Trophoblast cell (in vitro differentiated cells and primary cell): ENCODE data around the gene MEX3A.

Source experiments
- DNase-seq, 2 donors: peaks; one replicate each; pipeline ENCODE4 v3.0.0-alpha.2; 2016
- H2AFZ ChIP-seq: 2 replicates; pipeline ENCODE4 v1.6.1; 2013; ENCODE audit warnings: low read length, moderate library complexity, mild to moderate bottlenecking; ENCODE audit not compliant: insufficient read depth, poor library complexity
- H2AK5ac ChIP-seq: 2 replicates; pipeline ENCODE4 v1.6.1; 2013; ENCODE audit warnings: mild to moderate bottlenecking, low read length
- H2BK120ac ChIP-seq: 2 replicates; pipeline ENCODE4 v1.6.1; 2013; ENCODE audit warnings: low read length, mild to moderate bottlenecking, moderate library complexity; ENCODE audit not compliant: insufficient read depth, poor library complexity
- H2BK12ac ChIP-seq: 2 replicates; pipeline ENCODE4 v1.6.1; 2013; ENCODE audit warnings: mild to moderate bottlenecking, low read length, moderate library complexity
- H2BK5ac ChIP-seq: 2 replicates; pipeline ENCODE4 v1.6.1; 2013; ENCODE audit warnings: low read length, low read depth, moderate library complexity, mild to moderate bottlenecking; ENCODE audit not compliant: poor library complexity
- H3K14ac ChIP-seq: 2 replicates; pipeline ENCODE4 v1.6.1; 2013; ENCODE audit warnings: mild to moderate bottlenecking, low read length
- H3K18ac ChIP-seq: 2 replicates; pipeline ENCODE4 v1.6.1; 2013; ENCODE audit warnings: mild to moderate bottlenecking, low read length
- H3K23ac ChIP-seq: 2 replicates; pipeline ENCODE4 v1.6.1; 2013; ENCODE audit warnings: low read length
- H3K27ac ChIP-seq: 2 replicates; pipeline ENCODE4 v1.5.1; 2013; ENCODE audit warnings: low read depth, mild to moderate bottlenecking, inconsistent platforms, low read length, moderate library complexity
- H3K27me3 ChIP-seq: 2 replicates; pipeline ENCODE4 v1.6.1; 2013; ENCODE audit warnings: inconsistent platforms, mild to moderate bottlenecking, low read length, moderate library complexity; ENCODE audit not compliant: insufficient read depth
- H3K36me3 ChIP-seq, 2 experiments: 1 replicate in 1 of 2; 2 replicates in 1 of 2; pipeline ENCODE4 v1.6.1; 2013; ENCODE audit warnings: low read length in 2 of 2, mild to moderate bottlenecking in 2 of 2, moderate library complexity in 1 of 2; ENCODE audit not compliant: insufficient read depth in 2 of 2, control insufficient read depth in 1 of 2
- H3K4ac ChIP-seq: 2 replicates; pipeline ENCODE4 v1.6.1; 2013; ENCODE audit warnings: low read depth, mild to moderate bottlenecking, low read length, moderate library complexity
- H3K4me1 ChIP-seq, 2 experiments: 1 replicate in 1 of 2; 2 replicates in 1 of 2; pipeline ENCODE4 v1.6.1; 2013; ENCODE audit warnings: low read length in 2 of 2, mild to moderate bottlenecking in 2 of 2, moderate library complexity in 1 of 2; ENCODE audit not compliant: insufficient read depth in 2 of 2, control insufficient read depth in 1 of 2
- H3K4me2 ChIP-seq: 2 replicates; pipeline ENCODE4 v1.6.1; 2013; ENCODE audit warnings: inconsistent platforms, mild to moderate bottlenecking, low read length, moderate library complexity
- H3K4me3 ChIP-seq: 2 replicates; pipeline ENCODE4 v1.5.1; 2013; ENCODE audit warnings: mild to moderate bottlenecking, low read depth, low read length, inconsistent platforms
- H3K79me1 ChIP-seq: one replicate; pipeline ENCODE4 v1.6.1; 2013; ENCODE audit warnings: low read length
- H3K79me2 ChIP-seq: 2 replicates; pipeline ENCODE4 v1.6.1; 2013; ENCODE audit warnings: low read length, mild to moderate bottlenecking; ENCODE audit not compliant: control insufficient read depth, insufficient read depth, poor library complexity
- H3K9ac ChIP-seq: 2 replicates; pipeline ENCODE4 v1.6.1; 2013; ENCODE audit warnings: mild to moderate bottlenecking, low read length
- H3K9me3 ChIP-seq: 2 replicates; pipeline ENCODE4 v1.6.1; 2013; ENCODE audit warnings: low read depth, mild to moderate bottlenecking, control low read depth, inconsistent platforms, low read length; ENCODE audit not compliant: insufficient read depth
- H4K12ac ChIP-seq: 2 replicates; pipeline ENCODE4 v1.6.1; 2013; ENCODE audit warnings: low read depth, mild to moderate bottlenecking, low read length, moderate library complexity
- H4K8ac ChIP-seq: 2 replicates; pipeline ENCODE4 v1.6.1; 2013; ENCODE audit warnings: low read depth, mild to moderate bottlenecking, low read length, moderate library complexity
- H4K91ac ChIP-seq: one replicate; pipeline ENCODE4 v1.6.1; 2013; ENCODE audit warnings: low read depth, mild to moderate bottlenecking, low read length, moderate library complexity
- WGBS: extraction: QIAGEN DNeasy Blood & Tissue Kit; methylation state at CpG from one replicate; pipeline ENCODE4 v1.1.7; 2013; ENCODE audit warnings: missing lambda C conversion rate; ENCODE audit not compliant: insufficient read length, insufficient coverage; ENCODE audit errors: extremely low coverage; 5-methylcytosine and 5-hydroxymethylcytosine counted together

Gene MEX3A

DNA sequence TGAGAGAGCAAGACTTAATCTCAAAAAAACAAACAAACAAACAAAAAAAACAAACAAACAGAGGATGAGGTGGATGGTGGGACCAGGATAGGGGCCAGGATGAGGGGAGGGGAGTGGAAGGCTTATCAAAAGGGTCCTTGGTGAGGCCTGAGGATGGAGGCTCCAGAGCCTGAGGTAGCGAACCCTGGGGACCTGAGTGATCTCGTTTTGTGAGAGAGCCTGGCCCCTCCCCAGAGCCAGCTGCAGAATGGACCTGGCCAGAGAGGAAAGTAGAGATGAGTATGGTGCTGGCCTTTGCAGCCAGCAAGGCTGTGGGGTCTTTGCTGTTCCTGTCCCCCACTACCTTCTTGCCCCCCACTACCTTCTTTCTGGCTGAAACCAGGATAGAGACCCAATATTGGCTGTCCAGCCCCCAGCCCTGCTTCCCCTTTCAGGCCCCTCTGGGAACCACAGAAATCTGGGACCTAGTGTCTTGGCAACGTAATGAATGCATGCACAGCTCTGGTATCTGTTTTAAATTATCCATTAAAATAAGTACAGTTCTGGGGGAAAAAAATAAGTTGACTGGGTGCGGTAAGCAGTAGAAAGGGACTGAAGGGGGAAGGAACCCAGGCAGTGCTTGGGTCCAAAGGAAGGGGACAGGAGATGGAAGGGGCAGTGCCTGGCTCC lies 31.2 kb upstream of the MEX3A start:
- Histone ChIP-seq H3K4me1 (peaks cover 16 to 24% of the 10 kb centered on the region in 2 experiments), H3K79me2 (peaks cover 26% of the 10 kb centered on the region), H2BK12ac (peak overlapping the region; percentile 3), H4K8ac (no peak overlapping the region), H3K4me2 (no peak overlapping the region), H3K23ac (no peak overlapping the region), H3K27me3 (no peaks in the 10 kb centered on the region), H2BK120ac (peak overlapping the region; percentile 88), H2AK5ac (no peak overlapping the region), H4K12ac (no peak overlapping the region), H4K91ac (peak overlapping the region; percentile 59), H3K9me3 (no peaks in the 10 kb centered on the region), H3K4ac (no peak overlapping the region), H3K4me3 (no peak overlapping the region), H2AFZ (no peak overlapping the region), H3K79me1 (peaks cover 26% of the 10 kb centered on the region), H2BK5ac (no peak overlapping the region), H3K9ac (no peak overlapping the region), H3K18ac (no peak overlapping the region), H3K14ac (no peak overlapping the region), H3K27ac (peak overlapping the region; percentile 33), H3K36me3 (no peaks in the 10 kb centered on the region)
- no peak for DNase-seq
- WGBS: no CpG with 5 or more reads among the region's 4 CpGs

- Histone ChIP-seq H3K4me1 (peaks cover 16 to 25% of the 10 kb centered on the region in 2 experiments), H3K79me1 (peaks cover 22% of the 10 kb centered on the region), H4K12ac (no peak overlapping the region), H2AFZ (no peak overlapping the region), H2BK12ac (peak overlapping the region; percentile 16), H3K9me3 (no peaks in the 10 kb centered on the region), H4K8ac (no peak overlapping the region), H3K27ac (no peak overlapping the region), H3K14ac (peak overlapping the region; percentile 54), H3K23ac (no peak overlapping the region), H3K36me3 (no peaks in the 10 kb centered on the region), H4K91ac (peak overlapping the region; percentile 45), H2BK120ac (no peak overlapping the region), H3K79me2 (peaks cover 23% of the 10 kb centered on the region), H2AK5ac (no peak overlapping the region), H3K4me2 (no peak overlapping the region), H3K18ac (no peak overlapping the region), H3K27me3 (no peaks in the 10 kb centered on the region), H3K4me3 (no peak overlapping the region), H3K4ac (no peak overlapping the region), H3K9ac (no peak overlapping the region), H2BK5ac (no peak overlapping the region)
- no CpG with 5 or more reads among the region's 10 CpGs for WGBS
- no peak for DNase-seq
These were observed 30.2 kb upstream of the MEX3A start for GRCh38 chr1:156112276-156113137.

GRCh38 chr1:156111355-156111962 lies 29.2 kb upstream of the MEX3A start:
- H4K91ac ChIP-seq: no peak overlapping the region
- no peaks in the 10 kb centered on the region for H3K9me3 ChIP-seq
- no peak for DNase-seq

GRCh38 chr1:156110252-156110651 lies 28.0 kb upstream of the MEX3A start:
- no peak overlapping the region for H3K23ac ChIP-seq
- no peak overlapping the region for H3K14ac ChIP-seq
- H4K8ac ChIP-seq: no peak overlapping the region
- peaks cover 27% of the 10 kb centered on the region for H3K79me1 ChIP-seq
- no CpG with 5 or more reads among the region's 2 CpGs for WGBS
- no peak overlapping the region for H2BK5ac ChIP-seq
- no peaks in the 10 kb centered on the region for H3K27me3 ChIP-seq
- H3K4me3 ChIP-seq: no peak overlapping the region
- H3K4me2 ChIP-seq: no peak overlapping the region
- no peaks in the 10 kb centered on the region for H3K9me3 ChIP-seq
- H4K91ac ChIP-seq: no peak overlapping the region
- no peak for DNase-seq
- no peak overlapping the region for H3K9ac ChIP-seq
- no peak overlapping the region for H2AK5ac ChIP-seq
- H4K12ac ChIP-seq: no peak overlapping the region
- H2BK120ac ChIP-seq: no peak overlapping the region
- H3K36me3 ChIP-seq: no peaks in the 10 kb centered on the region
- H2AFZ ChIP-seq: no peak overlapping the region
- H3K18ac ChIP-seq: no peak overlapping the region
- no peak overlapping the region for H2BK12ac ChIP-seq
- H3K4ac ChIP-seq: no peak overlapping the region
- H3K4me1 ChIP-seq: peaks cover 25 to 35% of the 10 kb centered on the region in 2 experiments
- H3K27ac ChIP-seq: no peak overlapping the region
- H3K79me2 ChIP-seq: peaks cover 15% of the 10 kb centered on the region

More at GRCh38 chr1:156111355-156111962, 29.2 kb upstream of the MEX3A start:
- Histone ChIP-seq H2BK12ac (no peak overlapping the region), H3K9ac (no peak overlapping the region), H3K4me1 (peaks cover 22 to 27% of the 10 kb centered on the region in 2 experiments), H3K4ac (no peak overlapping the region), H3K79me1 (peaks cover 23% of the 10 kb centered on the region), H3K4me3 (no peak overlapping the region), H4K8ac (no peak overlapping the region), H3K27me3 (no peaks in the 10 kb centered on the region), H2BK120ac (no peak overlapping the region), H2BK5ac (no peak overlapping the region), H2AFZ (no peak overlapping the region), H2AK5ac (no peak overlapping the region), H3K18ac (no peak overlapping the region), H3K27ac (no peak overlapping the region), H3K23ac (no peak overlapping the region), H3K79me2 (peaks cover 21% of the 10 kb centered on the region), H3K14ac (no peak overlapping the region), H3K36me3 (no peaks in the 10 kb centered on the region), H4K12ac (no peak overlapping the region), H3K4me2 (no peak overlapping the region)
- no CpG with 5 or more reads among the region's 4 CpGs for WGBS
